ENCODE measurements around the gene TIMP4.

GRCh38 chr3:12197475-12197874, 38.8 kb upstream of the TIMP4 start:
- TF ChIP-seq POLR2A (IDR thresholded peaks at IDR 0.05), result no peak
- no peak for TF ChIP-seq CTCF (IDR thresholded peaks at IDR 0.05)

All from adrenal gland (tissue), 5 donors.